Embryonic facial prominence (tissue), 1 donor: ENCODE measurements around the gene RNFT2.

Experiments
- DNase-seq: peaks from one replicate; pipeline ENCODE4 v3.0.0-alpha.2; 2016; ENCODE audit errors: extremely low spot score

Gene RNFT2

DNA sequence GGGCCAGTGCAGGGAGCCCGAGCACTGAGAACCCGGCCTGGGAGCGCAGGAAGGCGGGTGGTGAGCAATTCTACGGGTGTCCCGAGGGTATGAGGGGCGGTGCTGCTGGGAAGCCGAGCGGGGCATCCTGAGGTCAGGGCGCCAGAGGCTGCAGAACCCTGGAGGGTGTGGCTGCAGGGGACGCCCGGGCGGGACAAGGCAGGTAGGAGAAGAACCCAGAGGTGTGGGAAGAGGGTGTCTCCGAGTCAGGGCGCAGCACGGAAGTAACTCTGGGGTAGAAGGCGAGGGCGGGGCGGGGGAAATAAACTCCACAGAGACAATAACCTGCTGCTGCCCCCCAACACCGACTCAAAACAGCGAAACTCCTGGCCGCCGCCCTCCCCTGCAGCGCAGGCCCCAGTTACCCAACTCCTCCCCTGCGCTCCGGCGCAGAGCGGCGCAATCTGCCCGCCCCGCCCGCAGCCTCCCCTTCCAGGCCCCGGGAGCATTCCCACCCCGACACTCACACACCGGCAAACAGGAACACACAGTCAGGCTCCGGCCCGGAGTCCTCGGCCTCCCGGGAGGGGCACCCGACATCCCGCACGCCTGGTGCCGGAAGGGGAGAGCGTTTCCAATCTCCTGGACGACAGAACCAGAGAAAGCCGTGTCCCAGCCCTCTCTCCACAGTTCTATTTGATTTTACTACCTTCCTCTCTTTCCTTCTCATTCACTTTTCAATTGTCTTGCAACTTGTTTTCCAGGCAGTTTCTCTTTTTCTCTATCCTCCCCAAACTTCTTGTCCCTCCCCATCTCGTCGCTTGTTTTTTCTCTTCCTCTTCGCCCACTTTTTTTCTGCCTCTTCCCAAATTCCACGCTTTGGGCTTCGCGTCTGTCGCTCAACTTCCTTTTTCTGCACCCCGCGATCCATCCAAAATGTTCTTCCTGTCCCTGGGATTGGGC lies 140.7 kb downstream of the RNFT2 start:
- DNase-seq, result no peak

DNA sequence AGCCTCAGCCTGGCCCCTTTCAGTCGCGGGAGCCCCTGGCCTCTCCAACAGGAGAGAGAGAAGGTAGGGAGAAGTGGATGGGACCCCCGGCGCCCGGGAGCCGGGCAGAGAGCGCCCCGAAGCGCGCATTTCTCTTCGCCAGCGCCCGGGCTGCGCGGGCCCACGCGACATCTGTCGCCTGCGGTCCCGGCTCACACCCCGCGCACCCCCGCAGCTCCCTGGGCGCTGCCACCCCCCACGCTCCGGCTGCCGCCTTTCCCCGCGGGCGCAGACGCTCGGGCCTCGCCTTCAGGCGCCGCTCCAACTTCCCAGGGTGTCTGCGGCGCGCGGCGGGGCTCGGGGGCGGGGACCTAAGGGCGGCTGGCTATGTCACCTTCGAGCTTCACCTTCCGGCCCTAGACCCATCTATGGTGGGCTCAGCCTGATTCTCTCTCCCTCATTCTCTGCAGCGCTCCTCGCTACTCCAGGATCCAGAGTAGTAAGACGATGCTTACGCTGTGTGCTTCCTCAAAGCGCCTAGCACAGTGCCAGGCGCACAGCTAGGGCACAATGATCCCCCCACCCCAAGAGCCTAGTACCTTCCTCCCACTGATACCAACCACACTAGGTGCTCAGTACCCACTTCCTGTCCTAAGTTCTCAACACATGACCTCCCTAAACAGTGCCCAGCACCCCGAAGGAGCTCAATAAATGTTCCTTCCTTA lies 141.5 kb downstream of the RNFT2 start:
- no peak for DNase-seq

DNA sequence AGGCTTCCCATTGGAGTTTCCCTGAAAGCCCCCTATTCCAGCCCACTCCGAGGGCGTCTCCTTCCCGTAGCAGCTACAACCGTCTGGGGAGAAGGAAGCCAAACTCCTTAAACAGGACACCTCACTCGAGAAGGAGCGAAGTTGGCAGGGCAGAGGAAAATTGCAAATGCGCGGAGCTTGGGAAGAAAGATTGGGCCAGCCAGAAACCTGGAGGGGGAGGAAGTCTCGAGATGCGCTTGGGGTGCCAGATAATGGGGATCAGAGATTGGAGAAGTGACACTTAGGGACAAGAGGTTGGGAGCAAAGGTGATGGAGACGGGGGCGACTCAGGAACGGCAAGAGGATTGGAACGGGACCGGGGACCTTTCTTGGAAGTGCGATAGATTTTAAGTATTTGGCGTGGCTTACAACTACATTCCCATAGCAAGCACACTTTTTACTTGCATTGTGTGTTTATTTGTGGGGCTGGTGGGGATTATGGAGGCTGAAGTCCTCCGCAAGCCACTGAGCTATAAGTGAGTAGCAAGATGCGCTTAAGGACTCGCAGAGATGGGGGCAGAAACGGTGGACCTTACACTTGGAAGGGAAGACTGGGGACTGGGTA lies 142.2 kb downstream of the RNFT2 start:
- no peak for DNase-seq

DNA sequence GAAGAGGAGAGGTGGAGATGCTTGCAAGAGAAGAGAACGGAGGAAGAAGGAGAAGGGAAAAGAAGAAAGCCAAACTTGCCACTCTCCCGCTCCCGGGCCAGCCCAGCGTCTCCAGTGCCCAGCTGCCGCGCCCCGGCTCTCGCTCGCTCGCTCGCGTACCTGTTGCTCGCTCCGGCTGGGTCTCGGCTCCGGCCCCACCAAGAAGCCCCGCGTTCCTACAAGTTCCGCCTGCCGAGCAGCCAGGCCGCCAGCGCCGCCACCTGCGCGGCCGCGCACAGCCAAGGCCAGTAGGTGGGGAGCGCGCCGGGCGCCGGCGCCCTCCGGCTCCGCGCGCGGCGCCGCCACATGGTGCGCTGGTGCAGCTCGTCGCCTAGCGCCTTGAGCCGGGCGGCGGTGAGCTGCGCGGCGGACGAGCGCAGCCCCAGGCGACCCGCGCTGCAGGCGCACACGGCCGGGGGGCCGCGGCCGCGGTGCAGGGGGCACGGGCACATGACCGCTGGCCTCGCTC lies 142.8 kb downstream of the RNFT2 start:
- DNase-seq, result no peak

DNA sequence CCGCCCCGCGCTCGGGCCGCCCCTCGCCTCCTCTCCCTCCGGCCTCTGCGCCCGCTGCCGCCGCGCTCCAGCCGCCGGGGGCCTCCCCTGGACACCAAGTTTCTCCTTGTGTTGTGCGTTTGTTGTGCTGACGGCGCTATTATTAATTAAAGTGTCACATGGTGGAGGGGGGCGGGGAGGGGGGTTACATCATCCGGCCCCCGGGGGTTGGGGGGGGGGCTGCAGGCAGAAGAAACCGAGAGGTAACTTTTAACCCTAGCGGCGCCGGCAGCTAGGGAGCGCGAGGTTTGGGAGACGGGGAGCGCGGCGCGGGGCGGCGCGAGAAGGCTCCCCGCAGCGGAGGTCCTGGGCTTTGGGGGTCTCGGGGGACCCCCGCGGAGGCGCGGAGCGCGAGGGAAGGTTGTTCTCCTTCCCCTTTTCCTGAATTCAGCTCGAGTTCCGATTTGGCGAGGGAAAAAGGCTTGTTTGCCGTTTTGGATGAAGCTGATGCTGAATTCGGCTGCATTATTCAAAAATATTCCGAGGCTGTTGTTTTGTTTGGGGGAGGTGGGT lies 143.3 kb downstream of the RNFT2 start, which contains the start of gene HRK:
Gene HRK (minus strand): TSS at position 117 of the 552 bp plus-strand sequence. CDS start 134 bp downstream, outside the sequence.
- DNase-seq, result no peak

DNA sequence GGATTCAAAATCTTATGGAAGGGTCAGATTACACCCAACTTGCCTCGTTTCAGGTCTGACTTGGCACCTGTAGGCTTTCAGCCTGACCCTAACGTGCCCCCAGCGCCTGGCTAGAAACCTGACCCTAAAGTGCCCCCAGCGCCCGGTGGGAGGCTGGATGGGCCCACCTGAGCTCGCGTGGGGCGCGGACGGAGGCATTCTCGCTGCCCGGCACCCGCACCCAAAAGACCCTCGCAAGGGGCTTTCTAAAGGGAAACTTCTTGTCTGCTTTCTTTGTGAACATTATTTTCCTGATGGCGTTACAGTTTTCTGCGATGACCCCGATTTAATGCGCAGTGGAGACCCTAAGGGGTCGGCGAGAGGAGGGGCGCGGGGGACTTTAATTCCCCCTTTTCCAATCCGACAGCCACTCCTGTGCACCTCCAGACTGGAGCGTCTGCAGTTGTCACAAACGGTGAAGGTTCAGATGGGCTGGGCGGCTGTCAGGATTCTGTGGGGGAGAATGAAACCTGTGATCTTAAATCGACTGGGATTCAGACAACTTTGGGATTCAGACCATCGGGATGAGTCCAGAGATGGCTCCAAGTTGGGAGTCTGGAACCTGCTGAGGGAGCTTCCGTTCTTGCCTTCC lies 143.9 kb downstream of the RNFT2 start:
- no peak for DNase-seq

DNA sequence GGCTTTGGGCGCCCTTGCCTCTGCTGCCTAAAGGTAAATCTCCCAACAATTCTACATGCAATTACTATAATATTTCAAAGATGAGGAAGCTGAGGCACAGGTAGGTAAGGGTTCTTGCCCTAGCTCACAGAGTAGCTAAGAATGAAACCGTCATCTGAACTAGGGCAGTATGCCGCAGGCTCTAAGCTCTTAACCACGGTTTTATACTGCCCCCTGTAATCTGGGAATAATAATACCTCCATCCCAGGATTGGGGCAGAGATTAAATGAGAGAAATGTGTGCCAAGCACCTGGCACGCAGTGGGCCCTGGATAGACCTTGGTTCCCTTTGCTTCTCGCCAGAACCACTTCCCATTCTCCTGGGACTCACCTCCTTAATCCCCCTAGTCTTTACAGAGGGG lies 144.6 kb downstream of the RNFT2 start:
- no peak for DNase-seq

DNA sequence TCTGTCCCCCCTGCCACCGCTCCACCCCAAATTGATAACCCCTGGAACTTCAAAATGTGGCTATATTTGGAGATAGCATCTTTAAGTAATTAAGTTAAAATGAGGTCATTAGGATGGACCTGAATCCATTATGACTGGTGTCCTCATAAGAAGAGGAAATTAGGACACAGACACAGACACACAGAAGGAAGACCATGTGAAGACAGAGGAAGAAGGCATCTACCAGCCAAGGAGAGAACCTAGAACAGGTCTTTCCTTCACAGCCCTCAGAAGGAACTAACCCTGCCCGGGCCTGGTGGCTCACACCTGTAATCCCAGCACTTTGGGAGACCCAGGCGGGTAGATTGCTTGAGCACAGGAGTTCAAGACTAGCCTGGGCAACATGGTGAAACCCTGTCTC lies 146.8 kb downstream of the RNFT2 start:
- no peak for DNase-seq

DNA sequence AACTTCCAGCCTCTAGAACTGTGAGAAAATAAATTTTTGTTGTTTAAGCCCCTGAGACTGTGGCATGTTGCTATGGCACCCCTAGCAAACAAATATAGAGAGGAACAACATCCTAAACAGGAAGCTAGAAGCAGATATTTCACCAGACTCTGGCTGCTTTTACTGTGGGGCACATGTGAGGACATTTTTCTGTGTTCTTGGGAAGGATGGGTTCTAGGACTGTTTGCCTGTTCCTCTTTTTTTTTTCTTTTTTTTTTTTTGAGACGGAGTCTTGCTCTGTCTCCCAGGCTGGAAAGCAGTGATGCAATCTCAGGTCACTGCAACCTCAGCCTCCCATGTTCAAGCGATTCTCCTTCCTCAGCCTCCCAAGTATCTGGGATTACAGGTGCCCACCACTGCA lies 147.4 kb downstream of the RNFT2 start:
- DNase-seq, result no peak

DNA sequence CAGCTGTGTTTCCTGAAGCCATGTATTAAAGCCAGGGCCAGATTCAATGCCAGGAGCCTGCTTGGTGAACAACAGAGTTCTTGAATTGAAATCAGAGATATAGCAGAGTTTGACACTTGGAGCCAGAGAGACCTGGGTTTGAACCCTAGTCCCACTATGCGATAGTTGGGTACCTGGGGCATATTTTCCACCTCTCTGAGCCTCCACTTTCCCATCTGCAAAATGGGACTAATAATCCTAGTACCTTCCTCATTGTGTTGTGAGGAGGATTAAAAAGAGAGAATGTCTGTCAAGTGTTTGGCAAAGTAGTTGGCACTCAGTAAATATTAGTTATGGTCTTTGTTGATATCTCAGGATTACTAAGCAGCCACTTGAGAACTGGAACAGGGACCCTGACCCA lies 149.1 kb downstream of the RNFT2 start:
- no peak for DNase-seq

DNA sequence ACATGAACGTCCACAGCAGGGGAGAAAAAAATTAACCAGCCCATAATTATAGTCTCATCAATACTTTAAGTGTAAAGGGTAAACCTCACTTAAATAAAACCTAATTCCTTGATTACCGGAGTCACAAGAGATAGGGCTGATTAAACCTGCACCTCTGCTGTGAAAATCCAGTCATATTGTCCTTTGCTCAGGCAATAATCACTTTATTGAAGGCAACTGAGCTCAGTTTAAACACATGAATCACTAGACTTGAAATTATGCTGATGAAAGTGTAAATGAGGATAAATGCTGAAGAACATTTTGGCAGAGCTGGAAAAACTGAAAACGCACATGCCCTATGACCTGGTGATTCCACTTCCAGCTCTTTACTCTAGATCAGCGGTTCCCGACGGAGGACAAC lies 149.8 kb downstream of the RNFT2 start:
- no peak for DNase-seq

DNA sequence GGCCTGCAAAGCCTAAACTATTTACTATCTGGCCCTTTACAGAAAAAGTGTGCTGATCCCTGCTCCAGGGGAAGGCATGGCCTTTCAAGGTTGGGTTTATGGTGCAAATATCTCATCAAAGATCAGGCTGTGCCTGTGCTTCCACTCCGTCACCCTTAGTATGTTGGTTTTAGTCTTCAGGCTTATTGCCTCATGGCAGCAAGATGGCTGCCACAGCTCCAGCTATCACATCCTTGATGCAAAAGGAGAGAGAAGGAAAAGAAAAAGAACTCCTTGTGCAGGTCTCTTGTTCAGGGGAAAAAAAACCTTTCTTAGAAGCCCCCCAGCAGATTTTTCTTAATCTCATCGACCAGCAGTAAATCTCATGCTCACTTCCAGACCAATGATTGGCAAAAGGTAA lies 152.2 kb downstream of the RNFT2 start:
- no peak for DNase-seq

DNA sequence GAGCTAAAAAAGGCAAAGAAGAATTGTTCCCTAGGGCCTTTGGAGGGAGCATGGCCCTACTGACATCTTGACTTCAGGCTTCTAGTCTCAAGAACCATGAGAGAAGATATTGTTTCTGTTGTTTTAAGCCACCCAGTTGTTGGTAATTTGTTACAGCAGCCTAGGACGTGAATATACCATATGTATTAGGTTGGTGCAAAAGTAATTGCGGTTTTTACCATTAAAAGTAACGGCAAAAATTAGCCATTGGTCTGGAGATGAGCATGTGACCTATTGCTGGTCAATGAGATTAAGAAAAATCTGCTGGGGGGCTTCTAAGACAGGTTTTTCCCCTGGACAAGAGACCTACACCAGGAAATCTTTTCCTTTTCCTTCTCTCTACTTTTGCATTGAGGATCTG lies 152.9 kb downstream of the RNFT2 start:
- DNase-seq, result no peak

DNA sequence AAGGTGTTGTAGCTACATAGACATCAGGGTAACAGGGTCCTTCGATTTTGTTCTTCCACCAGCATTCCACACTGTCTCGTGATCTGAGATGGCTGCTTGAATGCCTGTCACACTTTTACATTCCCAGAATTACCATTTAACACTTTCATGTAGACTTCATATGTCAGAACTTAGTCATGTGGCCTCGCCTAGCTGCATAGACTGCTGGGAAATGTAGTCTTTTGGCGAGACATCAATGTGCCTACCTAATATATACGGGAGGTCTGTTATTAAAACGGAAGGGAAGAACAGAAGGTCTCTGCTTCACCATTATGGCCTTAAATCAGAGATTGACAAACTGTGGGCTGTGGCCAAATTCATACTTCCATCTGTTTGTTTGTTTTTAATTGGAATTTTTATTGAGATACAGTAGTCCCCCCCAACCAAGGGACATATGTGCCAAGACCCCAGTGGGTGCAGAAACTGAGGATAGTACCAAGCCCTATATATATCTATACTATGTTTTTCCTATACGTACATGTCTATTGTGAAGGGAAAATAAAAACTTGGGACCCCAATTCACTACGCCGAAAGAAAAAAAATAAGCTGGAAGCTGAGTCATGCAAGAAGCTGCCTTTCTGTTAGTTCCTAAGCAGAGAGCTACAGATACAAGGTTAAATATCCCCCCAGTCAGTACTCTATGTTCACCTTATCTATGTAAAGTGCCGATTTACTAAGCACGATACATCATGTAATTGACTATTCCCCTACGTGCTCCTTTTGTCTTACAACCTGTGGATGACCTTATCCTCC lies 154.4 kb downstream of the RNFT2 start:
- no peak for DNase-seq

DNA sequence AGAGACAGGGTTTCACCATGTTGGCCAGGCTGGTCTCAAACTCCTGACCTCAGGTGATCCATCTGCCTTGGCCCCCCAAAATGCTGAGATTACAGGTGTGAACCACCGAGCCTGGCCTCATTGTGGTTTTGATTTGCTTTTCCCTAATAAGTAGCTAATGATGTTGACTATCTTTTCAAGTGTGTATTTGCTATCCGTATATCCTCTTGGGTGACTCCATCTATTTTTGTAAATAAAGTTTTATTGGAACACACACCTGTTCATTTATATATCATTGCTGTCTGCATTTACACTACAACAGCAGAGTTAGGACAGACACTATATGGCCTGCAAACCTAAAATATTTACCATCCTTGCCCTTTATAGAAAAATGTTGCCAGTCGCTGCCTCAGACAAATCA lies 156.8 kb downstream of the RNFT2 start:
- no peak for DNase-seq

DNA sequence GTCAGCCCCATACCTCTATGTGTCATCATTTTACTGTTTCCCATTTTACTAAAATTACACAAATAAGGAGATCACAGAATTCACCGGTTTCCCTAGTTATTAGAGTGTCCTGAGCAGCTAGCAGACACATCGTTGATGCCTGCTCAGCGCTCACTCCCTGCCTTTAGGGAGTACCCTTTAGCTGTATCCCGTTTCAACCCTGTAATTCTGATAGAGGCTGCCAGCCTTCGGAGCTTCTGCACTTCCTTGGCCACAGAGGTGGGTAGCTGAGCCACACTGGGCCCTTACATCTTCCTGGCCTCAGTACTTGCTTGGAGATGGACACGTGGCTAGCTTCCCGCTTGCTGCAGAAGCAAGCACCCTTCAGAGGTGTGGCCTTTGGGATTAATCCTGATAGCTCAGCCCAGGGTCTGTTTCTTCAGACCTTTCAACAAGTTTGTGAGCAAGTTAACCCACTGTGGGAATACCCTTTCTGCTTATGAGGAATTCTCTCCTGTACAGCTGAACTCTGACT lies 158.4 kb downstream of the RNFT2 start:
- no peak for DNase-seq

DNA sequence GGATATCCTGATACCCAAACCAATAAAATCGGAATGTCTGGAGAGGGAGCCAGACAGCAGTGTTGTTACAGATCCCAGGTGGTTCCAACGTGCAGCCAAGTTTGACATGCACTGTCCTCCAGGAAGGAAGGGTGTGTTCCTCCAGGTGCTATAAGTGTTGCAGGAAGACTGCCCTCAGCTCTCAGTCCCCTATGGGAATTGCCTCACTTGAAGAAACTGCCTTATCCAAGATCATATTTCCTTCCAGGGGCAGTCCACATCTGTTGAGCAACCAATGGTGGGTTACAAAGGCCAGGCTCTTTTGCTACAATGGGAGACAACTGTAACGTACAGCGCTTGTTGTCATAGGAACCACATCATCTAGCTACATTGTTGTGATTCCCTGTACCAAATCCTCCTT lies 159.4 kb downstream of the RNFT2 start:
- DNase-seq, result no peak

DNA sequence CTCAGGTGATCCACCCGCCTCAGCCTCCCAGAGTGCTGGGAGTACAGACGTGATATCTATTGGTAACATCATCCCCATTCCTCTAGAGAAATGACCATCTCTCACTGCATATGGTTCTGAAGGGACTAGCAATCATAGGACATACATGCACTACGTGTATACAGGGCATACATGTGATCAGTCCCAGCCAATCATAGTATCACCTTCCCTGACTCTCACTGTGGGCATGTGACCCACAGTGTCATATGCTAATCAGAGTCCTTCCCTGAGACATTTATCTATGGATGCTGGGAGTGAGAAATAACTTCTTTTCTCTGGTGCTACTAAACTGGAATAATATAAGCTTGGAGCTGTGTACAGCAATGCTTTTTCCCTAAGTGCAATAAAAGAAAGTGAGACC lies 160.6 kb downstream of the RNFT2 start:
- DNase-seq, result no peak

DNA sequence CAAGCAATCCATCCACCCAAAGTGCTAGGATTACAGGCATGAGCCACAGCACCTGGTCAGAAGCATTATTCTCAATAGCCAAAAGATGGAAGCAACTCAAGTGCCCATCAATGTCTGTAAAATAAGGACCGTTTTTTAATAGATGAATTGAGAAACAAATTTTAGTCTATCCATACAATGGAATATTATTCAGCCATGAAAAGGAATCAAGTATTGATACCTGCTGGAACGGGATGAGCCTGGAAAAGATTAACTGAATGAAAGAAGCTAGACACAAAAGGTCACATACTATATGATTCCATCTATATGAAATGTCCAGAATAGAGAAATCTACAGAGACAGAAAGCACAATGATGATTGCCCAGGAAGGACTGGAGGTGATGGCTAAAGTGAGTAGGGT lies 163.5 kb downstream of the RNFT2 start:
- no peak for DNase-seq
